C4-2B (cell line): ENCODE data around the gene LITAF.

Experiments
- H3K27ac ChIP-seq: fragments of 450-650 bp; 2 replicates; pipeline ENCODE4 v1.5.1; 2017
- CTCF ChIP-seq: fragments of 450-650 bp; conservative IDR thresholded peaks from 2 replicates; pipeline ENCODE4 v1.5.1; 2017; ENCODE audit warnings: mild to moderate bottlenecking
- ZFX ChIP-seq: fragments of 450-650 bp; IDR thresholded peaks from 2 replicates; pipeline ENCODE4 v1.6.1; 2017

Gene LITAF

GRCh38 chr16:11585460-11586377, 1.0 kb downstream of the LITAF start:
- TF ChIP-seq CTCF (no peak), ZFX (no peak)
- peak overlapping the region; percentile 93 for H3K27ac ChIP-seq

- TF ChIP-seq ZFX (no peak), CTCF (no peak)
- H3K27ac ChIP-seq, result peak overlapping the region; percentile 93
These were observed 2.7 kb downstream of the LITAF start for GRCh38 chr16:11583889-11584565.

- TF ChIP-seq ZFX, result no peak
- TF ChIP-seq CTCF, result no peak
- peak overlapping the region; percentile 36; the same call in 1 of the 2 replicates for H3K27ac ChIP-seq
These were observed 3.6 kb downstream of the LITAF start for GRCh38 chr16:11583166-11583565.

- TF ChIP-seq CTCF (no peak), ZFX (no peak)
- H3K27ac ChIP-seq, result no peak overlapping the region
These were observed 4.4 kb downstream of the LITAF start for GRCh38 chr16:11582157-11582814.

- no peak overlapping the region for H3K27ac ChIP-seq
- no peak for TF ChIP-seq ZFX
- TF ChIP-seq CTCF, result no peak
These were observed 5.0 kb downstream of the LITAF start for GRCh38 chr16:11581678-11582077.

- H3K27ac ChIP-seq, result no peak overlapping the region
- no peak for TF ChIP-seq ZFX
- no peak for TF ChIP-seq CTCF
These were observed 6.2 kb downstream of the LITAF start for GRCh38 chr16:11580451-11581086.

- peak overlapping the region; percentile 5 for H3K27ac ChIP-seq
These were observed 9.4 kb downstream of the LITAF start for GRCh38 chr16:11577290-11577660.
